SK-N-MC (cell line): ENCODE measurements around the gene ITGA11.

Experiments used
- DNase-seq: peaks from one replicate; pipeline ENCODE4 v3.0.0-alpha.2; 2011; ENCODE audit warnings: low read depth, low spot score
- H3K27ac ChIP-seq: fragments of 200-600 bp; sonication (generic); 2 replicates; pipeline ENCODE4 v1.5.1; 2016; ENCODE audit warnings: mixed run types
- H3K36me3 ChIP-seq: fragments of 200-600 bp; sonication (generic); 2 replicates; pipeline ENCODE4 v1.6.1; 2017; ENCODE audit warnings: antibody characterized with exemption, low read length, mixed read lengths; ENCODE audit not compliant: insufficient read depth
- H3K4me3 ChIP-seq: fragments of 200-600 bp; sonication (generic); 2 replicates; pipeline ENCODE4 v1.5.1; 2016
- H3K9ac ChIP-seq: fragments of 200-600 bp; sonication (generic); 2 replicates; pipeline ENCODE4 v1.8.0; 2017; ENCODE audit warnings: mixed run types, mixed read lengths; ENCODE audit not compliant: insufficient read length
- H3K9me3 ChIP-seq: fragments of 200-600 bp; sonication (generic); 2 replicates; pipeline ENCODE4 v1.6.1; 2017; ENCODE audit warnings: low read depth, mild to moderate bottlenecking, antibody characterized with exemption, low read length, moderate library complexity, mixed read lengths
- EZH2 ChIP-seq: fragments of 200-600 bp; sonication (generic); IDR thresholded peaks from one replicate; pipeline ENCODE4 v1.6.1; 2017; ENCODE audit warnings: antibody characterized with exemption
- FOXP2 ChIP-seq: optimal IDR thresholded peaks from 2 replicates; pipeline ENCODE3; 2011; ENCODE audit warnings: mild to moderate bottlenecking, moderate library complexity; ENCODE audit not compliant: insufficient read depth; ENCODE audit errors: extremely low read length, control extremely low read depth
- POLR2AphosphoS5 ChIP-seq: IDR thresholded peaks from 2 replicates; pipeline ENCODE4 v1.6.1; 2012; ENCODE audit warnings: mild to moderate bottlenecking, low read depth, low read length, borderline replicate concordance

The ITGA11 gene

DNA sequence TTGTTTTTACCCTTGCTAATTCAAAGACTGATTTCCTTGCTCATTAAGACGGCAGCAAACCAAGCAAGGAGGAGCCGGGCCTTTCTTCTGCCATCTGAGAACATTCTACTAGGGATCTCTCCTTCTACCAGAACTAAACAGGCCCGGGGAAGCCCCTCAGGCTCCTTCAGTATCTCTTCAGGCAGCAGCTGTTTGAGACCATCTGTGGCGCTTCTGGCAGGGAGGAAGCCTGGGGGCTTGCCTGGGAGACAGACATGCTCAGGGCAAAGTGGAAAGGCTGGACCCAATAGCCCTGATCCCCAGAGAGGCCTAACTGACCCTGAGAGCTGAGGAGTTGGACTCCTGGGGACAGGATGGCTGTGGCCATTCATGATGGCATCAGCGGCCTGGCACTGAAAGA is 86.5 kb downstream of the ITGA11 start:
- Histone ChIP-seq H3K9me3 (no peaks in the 10 kb centered on the region), H3K9ac (no peak overlapping the region), H3K4me3 (no peak overlapping the region), H3K36me3 (no peaks in the 10 kb centered on the region), H3K27ac (no peak overlapping the region)
- TF ChIP-seq POLR2AphosphoS5 = no peak
- TF ChIP-seq FOXP2 = no peak
- no peak for TF ChIP-seq EZH2
- DNase-seq = no peak

DNA sequence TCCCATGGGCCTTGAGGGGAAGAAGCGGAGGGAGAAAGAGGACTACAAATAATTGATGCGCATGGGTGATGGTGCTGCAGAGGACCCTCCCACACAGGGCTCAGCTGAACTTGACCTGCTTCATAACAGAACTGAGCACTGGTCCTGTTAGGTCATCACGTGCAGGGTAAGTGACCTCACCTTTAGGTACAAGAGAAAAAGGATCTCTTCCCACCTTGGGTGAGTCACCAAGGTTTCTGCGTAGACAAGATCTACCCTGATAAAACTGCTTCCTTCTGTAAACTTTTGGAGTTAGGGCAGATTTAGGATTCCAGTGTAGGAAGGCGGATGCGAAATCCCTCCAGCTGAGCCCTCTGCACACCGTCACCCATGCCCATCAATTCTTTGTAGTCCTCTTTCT is 87.4 kb downstream of the ITGA11 start:
- Histone ChIP-seq H3K9me3 (no peaks in the 10 kb centered on the region), H3K9ac (no peak overlapping the region), H3K4me3 (no peak overlapping the region), H3K36me3 (no peaks in the 10 kb centered on the region), H3K27ac (no peak overlapping the region)
- TF ChIP-seq EZH2 = no peak
- TF ChIP-seq FOXP2 = no peak
- no peak for TF ChIP-seq POLR2AphosphoS5
- DNase-seq = no peak

DNA sequence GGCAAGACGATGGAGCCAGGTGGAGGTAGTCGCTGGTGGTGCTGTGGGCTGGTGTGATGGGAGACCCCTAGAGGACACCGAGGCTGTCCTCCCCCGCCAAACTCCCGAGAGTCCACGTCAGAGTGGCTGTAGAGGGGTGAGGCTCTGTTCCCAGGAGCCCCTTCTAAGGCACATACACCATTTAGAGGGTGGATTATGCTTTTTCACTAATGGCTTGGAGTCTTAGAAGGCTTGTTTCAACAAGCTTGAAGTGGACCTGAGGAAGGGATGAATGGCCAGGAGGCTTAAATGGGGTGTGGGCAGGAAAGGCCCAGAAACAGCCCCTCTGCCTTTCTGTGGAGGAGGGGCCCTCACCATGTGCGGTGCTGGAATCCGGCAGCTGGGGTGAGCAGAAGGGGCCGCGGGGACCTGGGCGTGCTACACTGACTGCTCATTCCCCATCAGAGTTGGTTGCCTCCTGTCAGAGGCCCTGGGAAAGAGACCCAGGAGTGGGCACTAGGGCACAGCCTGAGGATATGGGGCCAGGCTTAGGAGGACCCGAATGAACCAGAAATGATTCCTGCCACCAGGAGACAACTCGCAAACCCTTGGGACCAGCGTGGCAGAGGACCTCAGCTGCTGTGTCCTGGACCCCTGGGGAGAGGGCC is 88.3 kb downstream of the ITGA11 start:
- no peak overlapping the region for H3K4me3 ChIP-seq
- H3K9me3 ChIP-seq = no peaks in the 10 kb centered on the region
- no peak overlapping the region for H3K27ac ChIP-seq
- no peak for TF ChIP-seq POLR2AphosphoS5
- no peak for TF ChIP-seq EZH2
- TF ChIP-seq FOXP2 = no peak
- DNase-seq = no peak
- H3K36me3 ChIP-seq = no peaks in the 10 kb centered on the region
- no peak overlapping the region for H3K9ac ChIP-seq

DNA sequence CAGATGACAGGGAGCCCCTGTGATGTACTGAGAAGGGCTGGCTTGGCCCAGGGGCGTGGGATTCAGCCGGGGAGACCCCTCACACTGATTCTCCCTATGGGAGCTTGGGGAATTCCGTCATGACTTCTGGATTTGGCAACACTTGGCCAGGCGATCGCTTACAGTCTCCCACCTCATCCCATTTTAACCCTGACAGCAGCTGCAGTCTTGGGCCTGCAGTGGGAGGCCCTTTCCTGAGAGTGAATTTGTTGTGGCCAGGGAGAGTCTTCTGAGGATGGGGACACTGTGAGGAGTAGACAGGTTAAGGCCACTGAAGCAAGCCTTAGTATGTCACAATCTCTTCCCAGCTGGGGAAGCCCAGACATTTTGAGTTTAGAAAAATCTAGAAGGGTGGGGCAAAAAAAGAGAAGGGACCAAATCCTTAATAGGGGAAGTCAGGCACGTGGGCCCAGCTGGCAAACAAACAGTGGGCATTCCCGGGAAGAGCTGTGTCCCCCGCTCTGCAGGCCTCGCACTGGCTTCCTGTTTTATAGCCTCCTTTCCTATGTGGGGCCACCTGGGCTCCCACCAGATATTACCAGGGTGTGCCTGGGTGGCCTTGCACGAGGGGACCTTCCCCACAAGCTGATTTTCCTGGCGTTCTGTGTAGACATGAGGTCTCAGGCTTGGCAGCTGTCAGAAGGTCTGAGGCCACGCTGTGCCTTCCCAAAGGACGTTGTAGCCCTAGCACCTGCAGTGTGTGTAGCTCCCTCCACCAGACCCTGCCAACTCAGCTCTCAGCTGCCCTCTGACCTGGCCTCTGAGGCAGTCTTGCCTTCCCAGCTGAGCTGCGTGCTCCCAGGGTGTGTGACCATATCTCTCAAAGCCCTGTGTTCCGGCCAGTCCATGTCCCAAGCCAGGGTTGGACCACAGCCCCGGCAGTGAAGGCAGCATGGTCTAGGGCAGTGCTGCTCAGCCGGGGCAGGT is 89.9 kb downstream of the ITGA11 start:
- Histone ChIP-seq H3K27ac (no peak overlapping the region), H3K4me3 (no peak overlapping the region), H3K9me3 (no peaks in the 10 kb centered on the region), H3K9ac (no peak overlapping the region), H3K36me3 (no peaks in the 10 kb centered on the region)
- DNase-seq = no peak
- TF ChIP-seq POLR2AphosphoS5 (no peak), EZH2 (no peak), FOXP2 (no peak)

DNA sequence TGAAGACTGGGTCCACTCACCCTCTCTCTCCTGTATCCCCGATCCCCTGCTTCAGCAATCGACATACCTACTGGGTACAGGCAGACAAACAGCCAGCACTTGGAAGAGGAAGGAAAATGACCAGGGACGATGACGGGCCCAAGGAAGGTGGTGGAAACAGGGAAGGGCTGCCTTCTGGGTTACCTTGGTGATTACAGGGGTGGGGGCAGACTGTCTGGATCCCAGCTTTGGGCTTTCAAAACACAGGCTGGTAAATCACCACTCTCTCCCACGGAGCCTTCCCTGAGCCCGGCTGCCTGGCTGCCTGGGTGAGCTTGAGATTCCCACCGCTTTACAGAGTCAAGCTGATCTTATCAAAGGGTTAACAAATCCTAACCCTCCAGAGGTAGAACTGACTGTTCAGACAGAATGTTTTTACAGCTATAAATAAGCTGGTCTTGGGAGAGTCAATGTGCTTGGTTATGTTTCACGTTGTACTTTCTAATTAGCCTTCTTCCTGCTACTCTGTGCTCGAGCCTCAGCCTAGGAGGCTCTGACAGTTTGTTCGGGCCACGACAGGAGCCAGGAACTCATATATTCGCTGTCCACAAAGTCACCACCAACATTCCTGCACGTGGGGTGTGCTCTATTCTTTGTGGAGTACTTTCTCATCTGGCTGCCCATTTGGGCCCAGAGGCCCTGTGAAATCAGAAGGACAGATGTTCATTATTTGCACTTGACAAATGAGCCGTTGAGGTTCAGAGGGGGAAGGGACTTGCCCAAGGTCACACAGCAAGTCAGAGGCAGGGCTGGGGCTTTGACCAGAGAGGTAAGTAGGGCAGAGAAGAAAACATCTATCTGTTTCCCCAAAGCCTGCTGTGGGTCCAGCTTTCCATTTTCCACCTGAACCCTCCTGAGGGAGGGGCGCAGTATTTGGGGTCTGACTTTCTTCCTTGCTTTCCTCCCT is 91.0 kb downstream of the ITGA11 start:
- no peak overlapping the region for H3K27ac ChIP-seq
- no peak overlapping the region for H3K4me3 ChIP-seq
- no peak for DNase-seq
- H3K9me3 ChIP-seq = no peaks in the 10 kb centered on the region
- no peaks in the 10 kb centered on the region for H3K36me3 ChIP-seq
- no peak overlapping the region for H3K9ac ChIP-seq
- no peak for TF ChIP-seq POLR2AphosphoS5
- TF ChIP-seq FOXP2 = no peak
- no peak for TF ChIP-seq EZH2

DNA sequence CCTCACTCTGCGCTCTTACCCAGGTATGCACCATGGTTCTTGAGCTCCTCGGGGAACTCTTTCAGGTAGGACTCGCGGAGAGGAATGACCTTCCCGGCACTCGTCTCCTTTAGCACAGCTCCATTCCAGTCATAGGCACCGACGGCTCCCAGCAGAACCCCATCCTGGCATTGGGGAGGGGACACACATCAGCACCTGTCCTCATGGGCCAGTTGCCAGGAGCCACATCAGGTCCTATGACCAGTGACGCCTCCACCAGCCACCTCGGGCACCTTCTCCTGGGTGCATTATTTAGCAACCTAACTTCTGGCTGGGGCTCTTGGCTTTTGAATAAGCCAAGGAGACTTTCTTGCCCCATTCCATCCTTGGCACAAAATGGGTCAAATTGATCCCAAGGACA is 92.5 kb downstream of the ITGA11 start:
- H3K36me3 ChIP-seq = no peaks in the 10 kb centered on the region
- TF ChIP-seq FOXP2 = no peak
- no peak for TF ChIP-seq POLR2AphosphoS5
- TF ChIP-seq EZH2 = no peak
- no peak for DNase-seq
- no peak overlapping the region for H3K9ac ChIP-seq
- H3K9me3 ChIP-seq = no peaks in the 10 kb centered on the region
- no peak overlapping the region for H3K4me3 ChIP-seq
- no peak overlapping the region for H3K27ac ChIP-seq

DNA sequence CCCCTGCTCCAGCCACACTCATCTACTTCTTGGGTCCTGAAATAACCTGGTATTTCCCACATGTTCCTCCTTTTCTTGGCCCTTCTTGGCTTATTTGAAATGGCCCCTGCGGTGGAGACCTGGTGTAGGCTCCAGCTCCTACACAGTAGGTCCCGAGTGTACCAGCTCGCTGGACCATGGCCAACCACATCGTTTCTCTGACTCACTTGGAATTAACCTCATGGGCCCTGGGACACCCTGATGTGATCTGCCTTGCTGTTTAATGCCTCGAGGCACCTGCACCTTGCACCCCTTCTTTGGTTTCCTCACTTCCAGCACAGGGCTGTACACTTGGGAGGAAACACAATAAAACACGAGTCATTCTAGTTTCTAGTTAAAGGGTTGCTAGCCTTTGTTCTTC is 94.1 kb downstream of the ITGA11 start:
- Histone ChIP-seq H3K9ac (no peak overlapping the region), H3K27ac (no peak overlapping the region), H3K4me3 (no peak overlapping the region), H3K36me3 (no peaks in the 10 kb centered on the region), H3K9me3 (no peaks in the 10 kb centered on the region)
- TF ChIP-seq FOXP2 (no peak), POLR2AphosphoS5 (no peak), EZH2 (no peak)
- DNase-seq = no peak

DNA sequence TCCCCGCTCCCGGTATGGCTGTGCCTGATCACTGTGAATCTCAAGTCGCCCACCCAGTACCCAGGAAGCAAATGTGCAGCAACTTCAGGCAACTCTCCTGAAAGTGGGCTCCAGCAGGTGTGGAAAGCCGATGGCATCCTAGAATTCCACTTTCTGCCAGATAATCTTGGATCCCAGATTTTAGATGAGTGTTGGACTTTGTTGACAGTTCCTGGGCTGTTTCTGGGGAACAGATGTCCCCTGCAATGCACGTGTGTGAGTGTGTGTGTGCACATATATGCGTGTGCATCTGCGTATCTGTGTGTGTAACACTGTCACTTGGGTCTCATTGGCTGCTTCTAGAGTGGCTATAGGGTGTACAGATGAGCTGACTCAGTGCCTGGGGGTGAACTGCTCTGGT is 95.4 kb downstream of the ITGA11 start:
- H3K4me3 ChIP-seq = no peak overlapping the region
- no peak overlapping the region for H3K27ac ChIP-seq
- no peaks in the 10 kb centered on the region for H3K9me3 ChIP-seq
- no peak for TF ChIP-seq FOXP2
- no peak for TF ChIP-seq EZH2
- TF ChIP-seq POLR2AphosphoS5 = no peak
- no peaks in the 10 kb centered on the region for H3K36me3 ChIP-seq
- no peak for DNase-seq
- no peak overlapping the region for H3K9ac ChIP-seq
